ENCODE measurements around the gene RDH8. TPM values are rescaled to one million over a fixed set of nuclear protein-coding genes. Genes with fewer than 3 reads are reported as not detected.

Gene RDH8
- polyA plus RNA-seq, 1 donor (not counting 4 experiments of a cell fraction or from before 2014, with no cell fraction given): not detected

DNA sequence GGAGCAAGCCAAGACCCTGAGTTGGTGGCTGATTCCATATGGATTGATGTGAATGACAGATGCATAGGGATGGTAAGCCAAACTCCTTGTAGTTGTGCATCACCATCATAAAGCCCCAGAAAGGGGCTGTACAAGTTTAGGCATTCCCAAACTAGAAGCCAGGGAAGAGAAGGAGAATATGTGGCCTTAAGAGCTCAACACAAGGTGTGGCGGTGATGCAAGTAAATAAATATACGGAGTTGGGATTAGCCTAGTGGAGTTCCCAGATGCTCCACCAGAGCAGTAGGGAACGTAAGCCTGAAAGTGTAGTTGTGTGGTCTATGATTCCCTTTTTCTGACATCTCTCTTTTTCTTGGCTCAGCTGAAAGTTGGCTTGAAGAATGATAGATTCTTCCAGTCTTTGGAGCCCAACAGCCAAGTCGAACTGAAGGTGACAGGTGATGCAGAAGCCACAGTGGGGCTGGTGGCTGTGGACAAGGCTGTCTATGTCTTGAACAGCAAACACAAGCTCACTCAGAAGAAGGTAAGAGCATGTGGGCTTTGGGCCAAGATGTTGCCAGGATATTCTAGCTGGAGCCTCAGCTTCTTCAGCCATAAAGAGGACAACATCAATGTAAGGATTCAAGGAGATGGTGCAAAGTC lies 30.1 kb downstream of the RDH8 start:
- FAIRE-seq: no peak
- dilution Hi-C loops (cut with MboI; ENCODE audit: extremely low pct_ligation_motif_present, low sequenced_read_pairs): no loop called here

DNA sequence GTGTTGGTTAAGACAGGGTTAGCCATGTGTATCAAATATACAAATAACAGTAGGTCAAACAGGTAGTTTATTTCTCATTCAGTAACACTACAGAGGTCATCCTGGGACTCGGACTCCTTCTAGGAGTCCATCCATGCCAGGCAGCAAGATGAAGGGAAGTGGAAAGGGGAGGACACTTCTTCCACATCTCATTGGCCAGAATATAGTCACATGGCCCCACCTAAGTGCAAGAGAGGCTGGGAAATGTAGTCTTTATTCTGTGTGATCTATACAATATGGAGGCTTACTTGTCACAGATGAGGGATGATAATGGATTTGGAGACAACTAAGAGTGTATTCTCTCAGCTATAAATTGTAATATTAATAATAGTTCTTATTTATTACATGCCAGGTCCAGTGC lies 31.1 kb downstream of the RDH8 start:
- H3K9me3 ChIP-seq (ENCODE audit: control insufficient read depth, low read depth, low read length): peaks cover 14% of the 10 kb centered on the region
- no peak for FAIRE-seq

More for the DNA sequence above, 30.1 kb downstream of the RDH8 start:
- Histone ChIP-seq H3K4me2 (ENCODE audit: control insufficient read depth, extremely low read depth, insufficient read depth, low read depth, low read length) (no peak overlapping the region), H3K4me1 (ENCODE audit: control insufficient read depth, extremely low read depth, insufficient read depth, low read length) (no peaks in the 10 kb centered on the region), H4K20me1 (ENCODE audit: control insufficient read depth, extremely low read depth, insufficient read depth, low read length) (no peaks in the 10 kb centered on the region), H3K27me3 (ENCODE audit: control insufficient read depth, extremely low read depth, insufficient read depth, low read length) (no peaks in the 10 kb centered on the region), H2AFZ (ENCODE audit: control insufficient read depth, low read length) (no peak overlapping the region), H3K4me3 (ENCODE audit: control insufficient read depth in 2 of 3, extremely low read depth in 1 of 3, insufficient read depth in 2 of 3, low read depth in 1 of 3, low read length in 3 of 3) (no peak overlapping the region), H3K9me3 (ENCODE audit: control insufficient read depth, low read depth, low read length) (peaks cover 14% of the 10 kb centered on the region), H3K27ac (ENCODE audit: control insufficient read depth, insufficient read depth, low read length) (no peak overlapping the region), H3K36me3 (ENCODE audit: control insufficient read depth in 2 of 2, extremely low read depth in 1 of 2, insufficient read depth in 2 of 2, low read length in 2 of 2) (no peaks in the 10 kb centered on the region), H3K9me1 (ENCODE audit: control insufficient read depth, extremely low read depth, insufficient read depth, low read length) (no peaks in the 10 kb centered on the region), H3K9ac (ENCODE audit: control insufficient read depth, extremely low read depth, insufficient read depth, low read length) (no peak overlapping the region), H3K79me2 (ENCODE audit: control insufficient read depth, insufficient read depth, low read length) (no peaks in the 10 kb centered on the region)
- TF ChIP-seq, protein P1, sequence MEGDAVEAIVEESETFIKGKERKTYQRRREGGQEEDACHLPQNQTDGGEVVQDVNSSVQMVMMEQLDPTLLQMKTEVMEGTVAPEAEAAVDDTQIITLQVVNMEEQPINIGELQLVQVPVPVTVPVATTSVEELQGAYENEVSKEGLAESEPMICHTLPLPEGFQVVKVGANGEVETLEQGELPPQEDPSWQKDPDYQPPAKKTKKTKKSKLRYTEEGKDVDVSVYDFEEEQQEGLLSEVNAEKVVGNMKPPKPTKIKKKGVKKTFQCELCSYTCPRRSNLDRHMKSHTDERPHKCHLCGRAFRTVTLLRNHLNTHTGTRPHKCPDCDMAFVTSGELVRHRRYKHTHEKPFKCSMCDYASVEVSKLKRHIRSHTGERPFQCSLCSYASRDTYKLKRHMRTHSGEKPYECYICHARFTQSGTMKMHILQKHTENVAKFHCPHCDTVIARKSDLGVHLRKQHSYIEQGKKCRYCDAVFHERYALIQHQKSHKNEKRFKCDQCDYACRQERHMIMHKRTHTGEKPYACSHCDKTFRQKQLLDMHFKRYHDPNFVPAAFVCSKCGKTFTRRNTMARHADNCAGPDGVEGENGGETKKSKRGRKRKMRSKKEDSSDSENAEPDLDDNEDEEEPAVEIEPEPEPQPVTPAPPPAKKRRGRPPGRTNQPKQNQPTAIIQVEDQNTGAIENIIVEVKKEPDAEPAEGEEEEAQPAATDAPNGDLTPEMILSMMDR (optimal IDR thresholded peaks at IDR 0.05 in 1 of 3, IDR thresholded peaks at IDR 0.05 in 1 of 3, conservative IDR thresholded peaks at IDR 0.05 in 1 of 3; ENCODE audit: extremely low read depth in 1 of 3, insufficient read depth in 2 of 3, low read length in 3 of 3): no peak
- no peak for TF ChIP-seq EZH2 (IDR thresholded peaks at IDR 0.05; ENCODE audit: low read length)
- DNase-seq (ENCODE audit: low read depth, low spot score): no peak

More for the DNA sequence above, 31.1 kb downstream of the RDH8 start:
- H3K4me3 ChIP-seq (ENCODE audit: control insufficient read depth in 2 of 3, extremely low read depth in 1 of 3, insufficient read depth in 2 of 3, low read depth in 1 of 3, low read length in 3 of 3): no peak overlapping the region
- dilution Hi-C loops (cut with MboI; ENCODE audit: extremely low pct_ligation_motif_present, low sequenced_read_pairs): no loop called here
- H3K9me1 ChIP-seq (ENCODE audit: control insufficient read depth, extremely low read depth, insufficient read depth, low read length): no peaks in the 10 kb centered on the region
- TF ChIP-seq EZH2 (IDR thresholded peaks at IDR 0.05; ENCODE audit: low read length): no peak
- TF ChIP-seq, protein P1 (optimal IDR thresholded peaks at IDR 0.05 in 1 of 3, IDR thresholded peaks at IDR 0.05 in 1 of 3, conservative IDR thresholded peaks at IDR 0.05 in 1 of 3; ENCODE audit: extremely low read depth in 1 of 3, insufficient read depth in 2 of 3, low read length in 3 of 3): no peak
- H3K36me3 ChIP-seq (ENCODE audit: control insufficient read depth in 2 of 2, extremely low read depth in 1 of 2, insufficient read depth in 2 of 2, low read length in 2 of 2): no peaks in the 10 kb centered on the region
- H3K4me1 ChIP-seq (ENCODE audit: control insufficient read depth, extremely low read depth, insufficient read depth, low read length): no peaks in the 10 kb centered on the region
- no peak overlapping the region for H3K4me2 ChIP-seq (ENCODE audit: control insufficient read depth, extremely low read depth, insufficient read depth, low read depth, low read length)
- no peak overlapping the region for H3K9ac ChIP-seq (ENCODE audit: control insufficient read depth, extremely low read depth, insufficient read depth, low read length)
- DNase-seq (ENCODE audit: low read depth, low spot score): no peak
- H4K20me1 ChIP-seq (ENCODE audit: control insufficient read depth, extremely low read depth, insufficient read depth, low read length): no peaks in the 10 kb centered on the region
- no peak overlapping the region for H3K27ac ChIP-seq (ENCODE audit: control insufficient read depth, insufficient read depth, low read length)
- no peaks in the 10 kb centered on the region for H3K27me3 ChIP-seq (ENCODE audit: control insufficient read depth, extremely low read depth, insufficient read depth, low read length)
- no peaks in the 10 kb centered on the region for H3K79me2 ChIP-seq (ENCODE audit: control insufficient read depth, insufficient read depth, low read length)
- no peak overlapping the region for H2AFZ ChIP-seq (ENCODE audit: control insufficient read depth, low read length)

Measured in keratinocyte (primary cell).